Activated CD8-positive, alpha-beta memory T cell treated with anti-CD3 and anti-CD28 coated beads, Interleukin-2, amount 50 U/mL, for 1 hour (primary cell): ENCODE results near the gene CARD19.
"Not testable (repeated sequence)": the region's sequence is repeated elsewhere in the genome, so short reads cannot be mapped to it uniquely, and the experiment has no call there.

Experiments
- DNase-seq: peaks from one replicate; pipeline ENCODE4 v3.0.0-alpha.2; 2020; ENCODE audit errors: extremely low read depth

CARD19 gene

DNA sequence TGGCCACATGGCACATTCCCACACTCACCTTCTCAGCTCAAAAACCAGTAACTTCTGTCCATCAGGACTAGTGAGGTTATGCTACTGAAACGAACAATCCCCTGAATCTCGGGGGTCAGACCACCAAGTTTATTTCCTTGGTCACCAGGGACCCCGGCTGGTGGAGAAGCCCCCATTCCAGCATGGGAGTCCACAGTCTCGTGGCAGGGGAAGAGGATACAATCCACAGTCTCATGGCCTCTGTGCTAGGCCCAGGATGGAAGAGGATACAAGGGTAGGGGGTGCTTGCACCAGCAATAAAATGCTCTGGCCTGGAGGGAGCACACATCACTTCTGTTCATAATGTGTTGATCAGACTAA lies 7.4 kb upstream of the CARD19 start:
- no peak for DNase-seq

DNA sequence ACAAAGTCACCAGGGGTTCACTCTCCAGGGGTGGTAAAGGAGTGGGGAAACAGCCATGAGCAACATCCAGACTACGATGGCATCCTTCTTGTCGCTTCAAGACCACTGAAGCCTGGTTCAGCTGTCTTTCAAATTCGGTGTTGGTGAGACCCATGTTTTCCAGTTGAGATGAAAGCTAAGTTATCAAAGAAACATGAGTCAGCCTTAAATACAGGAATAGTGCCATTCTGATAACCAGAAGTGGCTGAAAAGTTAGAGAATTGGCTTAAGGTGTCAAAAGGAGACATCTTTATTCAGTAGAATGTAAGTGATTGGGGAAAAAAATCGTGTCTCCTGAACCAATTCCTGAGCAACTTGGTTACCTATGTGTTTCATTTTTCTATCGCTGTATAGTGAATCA lies 7.0 kb upstream of the CARD19 start:
- DNase-seq = no peak

DNA sequence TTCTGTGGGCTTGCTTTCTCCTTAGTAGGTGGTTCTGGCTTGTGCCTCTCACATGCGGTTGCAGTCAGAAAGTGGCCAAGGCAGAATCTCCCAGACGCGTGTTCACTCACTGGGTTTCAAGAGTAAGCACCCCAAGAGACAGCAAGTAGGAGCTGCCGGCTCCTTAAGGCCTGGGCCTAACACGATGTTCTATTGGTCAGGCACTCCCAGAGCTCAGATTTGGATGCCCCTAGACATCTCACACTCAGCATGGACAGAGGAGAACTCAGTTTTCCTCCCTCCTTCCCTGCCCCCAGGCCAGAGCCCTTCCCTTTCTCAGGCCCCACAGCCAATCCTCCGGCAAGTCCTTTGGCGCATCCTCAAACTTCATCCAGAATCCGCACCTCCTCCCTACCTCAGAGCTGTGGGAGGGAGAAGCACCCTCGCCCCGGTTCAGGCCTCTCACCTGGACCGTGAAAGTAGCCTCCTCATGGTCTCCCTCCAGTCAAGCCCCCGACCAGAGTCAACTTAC lies 6.5 kb upstream of the CARD19 start:
- no peak for DNase-seq

DNA sequence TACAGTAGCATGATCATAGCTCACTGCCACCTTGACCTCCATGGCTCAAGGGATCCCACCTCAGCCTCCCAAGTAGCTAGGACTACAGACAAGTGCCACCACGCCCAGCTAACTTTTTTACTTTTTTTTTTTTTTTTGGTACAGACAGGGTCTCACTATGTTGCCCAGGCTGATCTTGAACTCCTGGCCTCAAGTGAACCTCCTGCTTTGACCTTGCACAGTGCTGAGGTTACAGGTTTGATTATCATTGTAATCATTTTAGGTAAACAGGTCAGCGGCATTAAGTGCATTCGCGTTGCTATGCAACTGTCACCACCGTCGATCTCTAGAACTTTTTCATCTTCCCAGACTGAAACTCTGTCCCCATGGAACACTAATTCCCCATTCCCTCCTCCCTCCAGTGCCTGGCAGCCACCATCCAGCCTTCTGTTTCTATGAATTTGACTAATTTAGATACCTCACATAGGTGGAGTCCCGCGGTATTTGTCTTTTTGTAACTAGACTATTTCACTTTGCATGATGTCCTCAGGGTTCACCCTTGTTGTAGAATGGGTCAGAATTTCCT lies 5.8 kb upstream of the CARD19 start:
- no peak for DNase-seq

DNA sequence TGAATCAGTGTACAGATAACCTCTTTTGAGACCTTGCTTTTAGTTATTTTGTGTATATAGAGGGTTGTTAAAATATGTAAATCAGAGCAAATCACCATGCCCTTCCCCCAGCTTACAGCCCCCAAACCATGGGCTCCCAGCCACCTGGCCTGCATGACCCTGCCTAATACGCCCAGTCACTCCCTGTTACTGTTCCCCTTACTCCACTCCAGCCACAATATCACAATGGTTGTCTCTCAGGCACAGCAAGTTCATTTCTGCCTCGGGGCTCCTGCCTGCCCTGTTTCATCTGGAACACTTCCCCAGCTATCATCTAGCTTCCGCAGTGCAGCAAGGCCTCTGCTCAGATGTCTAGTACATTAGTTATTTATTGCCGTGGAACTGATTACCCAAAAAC lies 5.0 kb upstream of the CARD19 start:
- DNase-seq = no peak

DNA sequence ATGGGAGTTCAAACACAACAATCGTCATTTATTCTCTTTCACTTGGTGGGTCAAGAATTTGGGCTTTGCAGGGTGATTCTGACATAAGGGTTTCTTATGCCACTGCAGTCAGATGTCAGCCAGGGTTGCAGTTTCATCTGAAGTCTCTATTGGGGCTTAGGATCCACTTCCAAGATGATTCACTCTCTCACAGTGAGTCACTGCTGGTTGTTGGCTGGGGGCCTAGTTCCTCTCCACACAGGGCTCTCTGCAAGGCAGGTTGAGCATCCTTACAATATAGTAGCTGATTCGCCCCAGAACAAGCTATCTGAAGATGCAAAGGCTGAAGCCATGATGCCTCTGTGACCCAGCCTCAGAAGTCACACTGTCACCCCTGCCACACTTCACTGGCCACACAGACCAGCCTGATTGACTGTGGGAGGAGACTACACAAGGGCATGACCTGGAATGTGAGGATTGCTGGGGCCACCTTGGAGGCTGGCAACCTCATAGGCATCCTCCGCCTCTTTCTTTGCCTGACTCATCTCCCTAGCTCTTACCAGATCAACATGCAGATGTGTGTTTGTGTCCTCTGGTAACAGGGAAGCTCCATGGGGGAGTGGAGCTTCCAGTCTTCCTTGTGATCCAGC lies 4.5 kb upstream of the CARD19 start:
- no peak for DNase-seq

DNA sequence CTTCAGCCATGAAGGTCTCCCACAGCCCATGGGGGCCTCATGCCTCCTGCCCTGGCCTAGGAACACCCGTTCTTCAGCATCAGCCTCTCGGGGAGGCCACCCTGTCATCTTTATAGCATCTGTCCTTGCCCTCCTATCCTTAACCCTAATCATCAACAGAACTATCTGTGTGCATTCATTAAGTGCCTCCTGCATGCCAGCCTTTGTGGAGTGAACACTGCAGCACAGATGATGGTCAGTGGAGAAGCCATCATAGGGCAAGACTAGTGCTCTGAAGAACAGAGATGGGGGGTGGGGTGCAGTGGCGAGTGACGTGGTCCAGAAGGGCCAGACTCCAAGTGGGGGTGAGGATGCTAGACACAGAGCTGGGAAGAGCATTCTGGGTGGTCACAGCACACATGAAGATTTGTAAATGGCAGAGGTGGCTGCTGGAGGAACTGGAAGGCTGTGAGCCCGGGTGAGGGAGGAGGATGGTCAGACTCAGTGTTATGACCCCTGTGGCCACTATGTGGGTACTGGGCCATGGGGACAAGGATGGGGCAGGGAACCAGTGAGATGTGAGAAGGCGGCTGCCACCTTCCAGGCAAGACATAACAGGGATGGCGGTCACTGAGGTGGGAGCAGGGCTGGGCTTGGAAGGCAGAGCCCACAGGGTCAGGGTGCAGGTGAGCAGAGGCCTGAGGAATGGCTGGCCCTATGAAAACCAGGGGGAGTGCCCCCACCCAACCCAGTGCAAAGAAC lies 3.6 kb upstream of the CARD19 start:
- no peak for DNase-seq

DNA sequence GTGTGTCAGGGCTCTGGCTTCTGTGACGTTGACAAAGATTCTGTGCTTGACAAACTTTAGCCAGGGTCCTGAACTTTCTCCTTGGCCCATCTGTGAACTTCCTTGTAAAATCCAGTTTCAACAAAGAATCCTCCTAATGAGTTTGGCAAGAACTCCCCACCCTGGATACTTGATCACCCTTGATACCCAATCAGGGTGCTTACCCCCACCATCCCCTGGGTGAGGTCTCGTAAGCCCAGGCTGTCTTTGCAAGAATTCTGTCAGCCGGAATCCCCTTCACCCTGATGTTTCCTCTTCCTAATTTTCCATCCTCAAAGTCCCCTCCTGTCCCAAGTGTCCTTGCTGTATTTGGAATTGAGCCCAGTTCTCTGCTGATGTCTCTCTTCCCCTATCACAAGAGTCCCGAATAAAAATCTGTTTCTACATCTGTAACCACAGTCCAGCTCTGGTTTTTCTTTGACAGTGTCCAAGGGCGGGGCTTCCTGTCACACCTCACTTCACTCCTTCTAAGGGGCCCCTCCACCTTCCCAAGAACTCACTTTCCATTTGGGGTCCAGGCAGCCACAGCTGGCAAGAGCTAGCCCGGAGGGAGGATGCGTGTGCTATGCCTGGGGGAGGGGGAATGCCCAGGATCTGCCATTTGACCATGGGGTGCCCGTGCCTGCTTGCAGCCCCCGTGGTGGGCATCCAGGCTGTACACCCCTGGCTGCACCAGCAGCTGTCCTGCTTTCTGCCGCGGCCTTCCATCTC lies 2.7 kb upstream of the CARD19 start:
- no peak for DNase-seq

DNA sequence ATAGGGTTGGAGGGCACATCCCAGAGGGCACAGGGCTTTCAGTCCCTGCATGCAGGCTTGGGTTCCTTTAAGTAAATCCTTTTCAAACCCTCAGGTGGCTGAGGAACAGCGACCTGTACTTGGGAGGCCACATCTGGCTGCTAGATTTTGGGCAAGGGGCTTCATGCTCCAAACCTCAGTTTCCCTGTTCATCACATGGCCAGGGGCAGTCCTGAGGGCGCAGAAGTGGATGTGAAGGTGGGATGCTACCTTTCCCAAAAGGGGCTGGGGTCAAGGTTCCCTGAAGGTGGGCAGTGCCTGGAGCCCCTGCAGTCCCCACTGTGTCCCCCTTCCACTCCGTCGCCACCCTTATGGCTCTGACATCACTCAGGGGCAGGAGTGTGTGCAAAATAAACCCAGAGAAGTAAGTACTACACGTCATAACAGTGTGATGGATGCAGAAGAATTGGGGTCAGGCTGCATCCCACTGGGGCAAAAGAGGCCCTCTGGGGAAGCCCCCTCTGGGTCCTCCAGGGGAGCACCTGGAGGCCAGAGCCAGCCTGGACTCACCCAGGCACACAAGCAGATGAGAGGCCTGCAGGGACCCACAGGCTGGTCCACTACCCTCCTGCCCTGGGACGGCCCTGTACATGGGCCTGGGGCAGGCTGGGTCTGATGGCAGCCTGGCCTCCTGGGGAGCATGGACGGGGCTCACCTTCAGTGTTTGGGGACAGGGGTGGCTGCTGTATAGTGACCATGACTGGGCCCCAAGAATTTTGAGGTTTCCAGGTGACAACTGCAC lies 1.9 kb upstream of the CARD19 start:
- DNase-seq = no peak

DNA sequence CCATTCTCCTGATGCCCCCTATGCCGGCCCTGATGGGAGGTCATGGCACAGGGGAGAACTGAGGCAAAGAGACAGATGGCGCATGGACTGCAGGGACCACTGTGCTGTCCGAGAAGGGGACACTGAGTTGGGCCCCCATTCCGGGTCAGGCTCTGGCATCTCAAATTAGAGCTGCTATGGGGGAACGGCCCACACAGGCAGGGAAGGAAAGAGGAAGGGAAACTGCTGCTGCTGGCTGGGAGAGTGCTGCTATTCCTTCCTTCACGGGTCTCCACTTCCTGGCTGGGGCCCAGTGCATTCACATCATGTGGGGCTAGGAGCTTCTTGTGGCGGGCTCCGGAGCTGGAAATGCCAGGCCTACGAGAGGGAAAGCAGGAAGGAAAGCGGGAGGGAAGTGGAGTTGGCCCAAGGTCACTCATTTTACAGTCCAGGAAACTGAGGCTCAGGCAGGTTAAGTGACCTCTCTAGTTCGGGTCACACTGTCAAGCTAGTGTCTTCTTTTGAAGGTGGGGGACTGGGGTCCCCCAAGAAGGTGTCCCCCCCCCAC lies 1.3 kb upstream of the CARD19 start:
- DNase-seq = no peak

DNA sequence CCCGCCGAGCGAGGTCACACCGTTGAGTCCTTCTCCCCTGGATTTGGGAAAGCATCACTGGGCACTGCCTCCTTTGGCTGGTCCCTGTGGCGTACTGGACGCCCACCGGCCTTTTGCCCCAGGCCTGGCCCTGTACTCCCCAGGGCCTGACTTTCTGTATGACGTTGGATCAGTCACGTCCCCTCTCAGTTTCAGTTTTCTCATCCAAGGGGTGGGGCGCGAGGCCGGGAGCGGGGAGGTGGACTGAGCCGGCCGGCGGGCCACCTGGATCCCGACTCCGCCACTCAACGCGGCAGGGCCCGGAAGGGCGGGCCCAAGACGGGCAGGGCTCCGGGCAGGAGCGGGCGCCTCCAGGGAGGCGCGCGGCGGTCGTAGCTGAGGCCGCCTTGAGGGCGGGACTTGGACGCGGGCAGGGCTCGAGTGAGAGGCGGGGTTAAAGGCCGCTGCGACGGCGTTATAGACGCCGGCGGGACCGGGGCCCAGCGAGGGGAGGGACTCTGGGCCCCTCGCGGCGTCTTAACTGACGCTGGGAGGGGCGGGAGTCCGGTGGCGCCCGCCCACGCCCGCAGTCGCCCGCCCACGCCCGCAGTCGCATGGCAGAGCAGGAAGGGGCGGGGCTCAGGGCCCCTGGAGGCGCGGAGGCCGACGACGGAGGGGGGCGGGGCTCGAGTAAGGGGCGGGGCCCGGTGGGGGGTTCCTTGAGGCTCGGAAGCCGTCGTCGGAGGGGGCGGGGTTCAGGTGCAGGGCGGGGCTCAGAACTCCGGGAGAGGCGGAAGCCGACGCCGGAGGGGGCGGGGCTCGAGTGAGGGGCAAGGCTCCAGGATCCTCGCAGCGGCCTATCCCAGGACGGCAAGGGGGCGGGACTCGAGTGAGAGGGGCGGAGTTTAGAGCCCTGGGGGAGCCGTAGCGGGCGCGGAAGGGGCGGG lies 549 bp upstream of the CARD19 start:
- peak; percentile 100 for DNase-seq

DNA sequence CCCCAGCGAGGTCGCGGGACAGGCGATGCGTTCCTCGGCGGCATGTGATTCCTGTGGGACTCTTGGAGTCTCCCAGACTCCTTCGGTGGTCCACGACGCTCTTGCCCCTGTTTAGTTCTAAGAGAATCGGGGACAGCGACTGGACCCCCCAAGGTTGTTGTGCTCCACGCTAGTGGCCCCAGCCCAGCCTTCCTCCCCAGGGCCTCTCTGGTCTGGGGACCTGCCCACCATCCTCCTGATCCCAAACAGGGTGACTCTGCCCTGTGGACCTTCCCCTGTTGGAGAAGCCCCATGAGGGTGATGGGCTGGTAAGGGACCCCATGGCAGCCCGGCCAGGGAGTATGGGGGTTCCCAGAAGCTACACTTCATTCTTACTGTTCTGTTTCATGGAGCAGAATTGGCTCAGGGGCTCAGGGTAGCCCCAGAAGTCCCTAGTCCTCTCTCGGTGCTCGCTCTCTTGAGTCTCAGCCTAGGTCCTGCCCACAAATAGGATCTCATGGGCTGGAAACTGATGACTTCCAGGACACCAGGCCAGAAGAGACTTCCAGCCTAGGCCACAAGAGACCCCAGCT lies 880 bp downstream of the CARD19 start:
- DNase-seq = no peak

DNA sequence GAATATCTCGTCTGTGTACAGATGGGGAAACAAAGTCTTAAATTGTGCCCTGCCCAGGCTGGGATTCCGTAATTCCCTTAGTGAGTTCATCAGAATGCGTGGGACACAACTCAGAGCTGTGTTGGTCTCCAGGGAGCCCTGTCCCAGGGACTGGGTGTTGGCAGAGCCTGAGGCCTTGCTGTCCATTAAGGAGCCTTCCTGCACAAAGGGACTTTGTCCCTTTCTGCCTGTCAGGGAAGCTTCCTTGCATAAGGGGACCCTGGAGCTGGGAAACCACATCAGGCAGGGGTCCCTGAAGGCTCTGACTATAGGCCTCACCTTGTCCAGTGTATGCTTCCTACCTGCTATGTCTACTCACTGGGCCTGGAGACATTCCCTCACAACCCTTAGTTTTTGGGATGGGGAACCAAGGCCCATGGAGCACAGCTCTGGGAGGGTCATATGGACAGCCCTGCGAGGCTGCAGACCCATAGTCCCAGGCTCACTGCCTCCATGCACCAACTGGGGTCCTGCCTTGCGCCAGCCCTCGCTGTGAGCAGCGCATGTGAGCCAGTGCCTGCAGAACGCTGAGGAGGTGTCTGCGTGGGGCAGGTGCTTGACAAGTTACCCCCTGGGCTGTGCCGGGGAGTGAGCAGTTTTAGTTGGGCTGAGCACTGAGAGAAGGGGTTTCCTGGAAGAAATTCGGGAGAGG lies 1.6 kb downstream of the CARD19 start:
- DNase-seq = no peak

DNA sequence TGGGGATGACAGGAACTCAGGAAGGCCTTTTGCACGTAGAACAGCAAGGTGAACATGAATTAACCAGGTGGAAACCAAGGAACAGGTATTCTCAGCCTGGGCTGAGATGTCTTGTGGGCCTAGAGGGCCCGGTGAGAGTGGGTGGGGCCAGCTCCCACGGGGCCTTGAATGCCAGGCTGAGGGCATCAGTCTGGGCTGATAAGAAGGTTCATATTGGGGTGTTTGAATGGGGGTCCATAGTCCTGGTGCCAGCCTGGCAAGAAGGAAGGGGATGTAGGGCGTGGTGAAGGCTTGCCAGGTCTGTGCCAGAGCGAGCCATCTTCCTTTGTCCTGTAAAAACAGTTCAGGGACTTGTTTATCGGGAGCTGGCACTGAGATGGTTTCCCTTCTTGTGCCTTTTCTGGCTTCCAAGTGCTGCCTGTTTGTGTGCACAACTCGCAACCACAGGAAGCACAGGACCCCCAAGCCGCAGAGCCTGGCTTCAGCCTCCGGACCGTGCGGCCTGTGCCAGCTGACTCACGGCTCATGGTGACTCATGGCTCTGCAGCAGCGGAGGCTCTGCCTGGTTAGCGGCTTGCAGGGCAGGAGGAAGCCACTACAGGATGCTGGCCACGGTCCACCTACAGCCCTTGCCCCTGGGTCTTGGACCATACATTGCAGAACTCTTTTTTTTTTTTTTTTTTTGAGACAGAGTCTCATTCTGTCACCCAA lies 2.4 kb downstream of the CARD19 start:
- DNase-seq = peak; percentile 40

DNA sequence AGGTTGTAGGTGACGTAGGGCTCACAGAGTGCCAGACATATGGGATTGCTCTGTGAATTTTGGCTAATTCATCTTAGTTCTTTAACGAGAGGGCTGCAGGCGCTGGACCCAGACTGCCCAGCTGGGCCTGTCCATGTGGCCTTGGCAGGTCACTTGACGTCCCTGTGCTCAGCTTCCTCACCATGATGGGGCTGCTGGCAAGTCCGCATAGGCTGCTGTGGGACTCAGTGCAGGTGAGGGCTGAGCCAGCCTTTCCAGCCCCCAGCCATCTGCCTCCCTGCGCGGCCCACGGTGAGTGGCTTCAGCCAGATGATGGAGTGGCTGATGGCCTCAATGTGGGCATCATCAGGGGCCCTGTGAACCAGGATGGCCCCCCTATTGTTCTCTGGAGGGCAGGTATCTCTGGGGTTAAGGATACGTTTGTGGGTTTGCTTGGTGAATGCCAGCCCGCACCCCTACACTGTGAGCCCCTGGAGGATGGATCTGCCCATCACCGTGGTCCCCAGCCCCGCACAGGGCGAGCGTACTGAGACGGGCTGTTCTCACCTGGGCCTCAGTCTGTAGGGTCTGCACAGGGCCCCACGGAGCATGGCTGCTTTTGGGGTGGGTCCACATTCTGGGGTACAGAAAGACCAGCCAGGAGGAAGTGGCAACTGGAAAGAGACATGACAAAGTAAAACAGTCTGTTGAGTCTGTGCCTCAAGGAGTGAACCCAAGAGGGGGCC lies 3.7 kb downstream of the CARD19 start:
- no peak for DNase-seq

DNA sequence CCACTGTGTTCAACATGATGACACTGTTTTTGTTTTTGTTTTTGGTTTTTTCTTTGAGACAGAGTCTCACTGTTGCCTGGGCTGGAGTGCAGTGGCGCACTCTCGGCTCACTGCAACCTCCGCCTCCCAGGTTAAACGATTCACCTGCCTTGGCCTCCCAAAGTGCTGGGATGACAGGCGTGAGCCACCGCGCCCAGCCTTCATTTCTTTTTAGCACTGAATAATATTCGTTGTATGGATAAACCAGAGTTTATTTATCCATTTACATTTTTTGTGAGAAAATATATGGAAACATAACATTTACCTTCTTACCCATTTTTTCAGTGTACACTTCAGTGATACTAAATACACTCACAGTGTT lies 4.2 kb downstream of the CARD19 start:
- DNase-seq = no peak

DNA sequence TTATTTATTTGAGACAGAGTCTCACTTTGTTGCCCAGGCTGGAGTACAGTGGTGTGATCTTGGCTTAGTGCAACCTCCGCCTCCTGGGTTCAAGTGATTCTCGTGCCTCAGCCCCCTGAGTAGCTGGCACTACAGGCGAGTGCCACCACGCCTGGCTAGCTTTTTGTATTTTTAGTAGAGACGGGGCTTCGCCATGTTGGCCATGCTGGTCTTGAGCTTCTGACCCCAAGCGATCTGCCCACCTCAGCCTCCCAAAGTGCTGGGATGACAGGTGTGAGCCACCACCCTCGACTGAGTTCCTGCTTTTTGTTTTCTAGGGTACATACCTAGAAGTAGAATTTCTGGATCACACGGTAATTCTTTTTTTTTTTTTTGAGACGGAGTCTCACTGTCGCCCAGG lies 5.1 kb downstream of the CARD19 start:
- not testable (repeated sequence) for DNase-seq

DNA sequence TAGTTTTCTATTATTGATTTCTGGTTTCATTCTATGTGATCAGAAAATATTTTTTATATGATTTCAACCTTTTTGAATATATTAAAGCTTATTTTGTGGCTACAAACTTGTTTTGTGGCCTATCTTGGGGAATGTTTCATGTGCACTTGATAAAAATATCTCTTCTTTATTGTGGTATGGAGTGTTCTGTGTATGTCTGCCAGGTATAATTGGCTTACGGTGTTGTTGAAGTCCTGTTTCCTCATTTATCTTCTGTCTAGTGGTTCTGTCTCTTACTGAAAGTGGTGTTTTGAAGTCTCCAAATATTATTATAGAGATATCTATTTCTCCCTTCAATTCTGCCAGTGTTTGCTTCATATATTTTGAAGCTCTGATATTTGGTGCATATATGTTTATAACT lies 9.6 kb downstream of the CARD19 start:
- DNase-seq = no peak
